Umbilical cord (tissue), 2 donors: ENCODE data around the gene ADGRD2. TPM values are rescaled to one million over a fixed set of nuclear protein-coding genes. Genes with fewer than 3 reads are reported as not detected.

Source experiments
- DNase-seq: peaks from one replicate; pipeline ENCODE4 v3.0.0-alpha.2; 2015; ENCODE audit warnings: low spot score
- total RNA-seq: library from RNA; depleted of rRNA; stranded (reverse); fragments of >200 nt; gene quantifications from one replicate; pipeline ENCODE4 v1.2.3, GENCODE V29; 2014; ENCODE audit warnings: low replicate concordance; ENCODE audit not compliant: insufficient read depth

ADGRD2 gene
- total RNA-seq, 1 donor from 2014 or later, result not detected

DNA sequence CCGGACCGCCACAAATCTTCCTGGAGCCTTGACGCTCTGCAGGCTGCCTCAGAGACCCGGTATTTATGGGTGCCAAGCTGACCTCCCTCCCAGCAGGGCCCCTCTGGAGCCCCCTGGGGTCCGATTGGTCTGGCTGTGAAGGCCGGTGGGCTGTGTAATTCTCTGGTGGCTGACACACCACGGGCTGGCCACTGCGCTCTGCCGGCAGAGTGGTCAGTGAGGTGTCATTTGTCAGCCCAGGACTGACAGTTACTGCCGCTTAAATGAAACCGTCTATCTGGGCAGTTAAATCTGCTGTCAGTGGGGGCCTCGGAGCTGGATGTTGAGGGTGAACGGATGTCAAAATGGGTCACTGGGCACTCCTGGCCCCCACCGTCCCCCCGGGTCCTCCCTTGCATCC is 46.2 kb downstream of the ADGRD2 start:
- DNase-seq, result no peak

DNA sequence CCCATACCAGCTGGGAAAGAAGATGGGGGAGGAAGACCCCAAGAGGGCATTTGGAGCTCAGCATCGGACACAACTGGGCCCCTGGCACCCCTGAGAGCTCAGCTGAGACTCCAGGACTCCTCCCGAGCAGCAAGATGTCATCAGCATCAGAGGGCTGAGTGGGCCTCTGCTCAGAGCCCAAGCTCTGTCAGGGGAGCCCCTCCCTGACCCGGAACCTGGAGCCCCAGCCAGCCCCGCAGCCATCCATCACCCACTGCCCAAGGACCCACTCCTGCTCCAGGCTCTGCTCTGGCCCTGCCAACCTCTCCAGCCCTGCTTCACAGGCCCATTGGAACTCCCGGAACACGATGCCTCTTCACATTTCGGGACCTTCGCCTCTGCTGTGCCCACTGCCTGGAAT is 47.2 kb downstream of the ADGRD2 start:
- no peak for DNase-seq

DNA sequence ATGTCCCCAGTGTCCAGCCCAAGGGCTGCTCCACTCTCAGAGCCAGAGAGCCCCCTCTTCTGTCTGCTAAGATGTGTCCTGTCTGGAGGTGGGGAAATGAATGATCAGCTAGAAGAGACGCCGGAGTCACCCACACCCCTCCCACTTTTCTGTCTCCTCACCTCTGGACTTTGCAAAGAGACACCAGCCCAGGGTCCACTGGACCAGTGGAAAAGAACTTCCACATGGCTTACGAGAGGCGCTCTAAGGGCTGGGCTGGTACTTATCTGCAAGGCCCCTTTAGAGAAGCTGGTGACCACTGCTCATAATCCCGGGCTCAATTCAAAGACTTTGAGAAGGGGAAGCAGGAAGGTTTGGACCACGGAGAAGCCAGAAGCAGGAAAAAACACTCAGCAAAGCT is 47.8 kb downstream of the ADGRD2 start:
- peak; percentile 25 for DNase-seq

DNA sequence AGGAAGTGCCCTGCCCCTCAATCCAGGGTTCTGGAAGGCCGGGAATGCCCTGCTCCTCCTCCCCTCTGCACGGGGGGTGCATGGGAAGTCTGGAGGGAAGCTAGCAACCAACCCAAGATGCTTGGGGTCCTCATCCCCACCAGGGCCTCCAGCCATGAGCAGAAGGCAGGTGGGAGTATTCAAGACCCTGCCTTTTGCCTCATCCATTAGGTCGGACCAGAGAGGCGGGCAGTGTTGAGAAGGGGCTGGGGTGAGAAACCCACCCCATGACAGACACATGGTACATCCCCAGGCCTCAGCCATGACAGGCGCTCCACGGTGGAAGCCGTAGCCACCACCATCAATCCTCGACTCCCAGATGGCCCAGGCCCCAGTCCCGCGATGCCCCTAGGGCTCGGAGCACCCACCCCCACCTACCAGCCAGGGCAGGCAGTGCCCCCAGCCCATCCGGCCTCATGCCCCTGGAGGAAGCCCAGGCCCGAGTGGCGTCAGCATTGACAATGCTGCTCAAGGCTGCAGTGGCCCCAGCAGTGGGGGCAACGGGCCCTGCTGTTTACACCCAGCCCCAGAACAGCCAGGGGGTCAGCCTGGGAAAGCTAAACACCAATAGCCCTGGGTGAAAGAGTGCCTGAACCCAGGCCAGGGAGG is 48.4 kb downstream of the ADGRD2 start:
- DNase-seq, result no peak

DNA sequence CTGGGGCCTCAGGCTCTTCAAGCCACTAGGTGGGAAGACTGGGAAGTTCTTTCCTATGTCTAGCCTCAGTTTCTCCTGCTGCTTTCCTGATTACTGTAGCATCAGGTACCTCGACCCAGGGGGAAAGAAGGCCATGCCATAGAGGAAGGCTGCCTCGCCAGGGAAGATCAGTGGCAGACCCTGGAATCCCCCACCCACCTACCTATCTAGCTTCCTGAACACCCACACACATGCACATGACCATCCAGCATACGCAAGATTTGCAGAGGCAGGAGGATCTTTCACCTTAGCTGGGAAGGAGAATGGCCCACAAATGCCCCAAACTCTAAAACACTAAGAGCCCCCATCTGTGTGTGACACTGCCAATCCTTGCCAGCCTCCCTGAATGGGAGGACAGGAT is 49.0 kb downstream of the ADGRD2 start:
- no peak for DNase-seq

DNA sequence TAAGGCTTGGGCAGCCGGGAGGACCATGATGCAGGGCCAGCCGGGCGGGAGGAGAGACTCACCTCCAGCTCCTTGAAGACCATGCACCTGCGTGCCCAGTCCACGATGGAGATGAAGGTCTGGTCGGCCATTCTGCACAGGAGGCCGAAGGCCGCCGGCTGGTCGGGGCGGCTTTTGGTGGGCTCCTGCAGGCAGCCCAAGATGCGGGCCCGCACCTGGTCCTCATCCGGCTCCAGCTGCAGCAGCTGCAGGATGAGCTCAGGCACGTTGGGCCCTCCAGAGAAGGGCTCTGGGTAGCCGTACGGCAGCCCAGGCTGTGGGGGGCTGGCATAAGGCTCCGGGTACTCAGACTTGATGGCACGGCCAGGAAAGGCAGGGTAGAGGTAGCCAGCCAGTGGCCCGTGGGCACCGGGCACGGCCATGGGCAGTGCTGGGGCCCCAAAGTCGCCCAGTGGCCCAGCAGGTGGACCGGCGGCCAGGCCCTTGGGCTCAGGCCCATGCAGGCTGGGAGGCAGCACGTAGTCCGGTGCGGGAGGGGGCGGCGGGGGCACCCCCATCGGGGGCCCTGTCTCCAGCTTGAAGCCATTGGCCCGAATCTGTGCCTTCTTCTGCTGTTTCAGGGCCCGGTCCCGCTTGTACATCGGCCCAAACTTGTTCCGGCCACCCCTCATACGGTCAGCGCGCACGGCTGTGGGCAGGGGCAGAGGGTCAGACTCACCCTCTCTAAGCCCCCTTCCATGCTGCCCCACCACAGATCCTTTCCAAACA is 50.0 kb downstream of the ADGRD2 start:
- DNase-seq, result no peak

DNA sequence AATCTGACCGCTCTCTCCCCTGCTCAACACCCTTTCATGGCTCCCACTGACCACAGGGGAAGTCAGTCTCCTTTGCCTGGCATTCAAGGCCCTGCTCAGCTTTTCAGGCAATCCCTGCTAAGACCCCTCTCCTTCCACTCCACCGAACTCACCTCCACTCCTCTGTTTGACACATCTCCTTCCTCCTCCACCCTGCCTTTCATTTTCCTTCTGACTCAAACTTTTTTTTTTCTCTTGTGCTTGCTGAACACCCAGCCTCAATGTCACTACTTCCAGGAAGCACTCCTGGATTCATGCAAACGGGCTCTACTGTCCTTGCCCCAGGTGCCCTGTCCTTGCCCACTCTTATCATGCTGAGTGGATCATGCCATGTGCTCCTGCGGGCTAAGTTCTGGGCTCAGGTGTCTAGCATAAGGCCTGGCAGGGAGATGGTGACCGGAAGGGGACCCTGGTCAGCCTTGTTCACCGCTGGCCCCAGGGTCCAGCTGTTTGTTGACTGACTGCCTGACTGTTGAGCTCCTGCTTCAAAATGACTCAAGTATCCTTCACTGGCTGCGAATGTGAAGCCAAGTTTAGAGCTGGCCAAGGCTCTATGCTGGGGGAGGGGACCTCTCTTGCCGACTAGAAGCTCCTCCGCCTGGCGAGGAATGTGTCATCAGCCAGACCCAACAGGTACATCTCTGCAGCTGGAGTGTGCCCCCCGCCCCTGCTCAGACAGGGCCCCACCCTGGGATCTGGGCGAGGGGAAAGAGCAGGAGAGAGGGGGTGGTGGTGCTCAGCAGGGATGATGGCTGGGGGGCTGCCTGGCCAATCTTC is 50.8 kb downstream of the ADGRD2 start:
- DNase-seq, result no peak

DNA sequence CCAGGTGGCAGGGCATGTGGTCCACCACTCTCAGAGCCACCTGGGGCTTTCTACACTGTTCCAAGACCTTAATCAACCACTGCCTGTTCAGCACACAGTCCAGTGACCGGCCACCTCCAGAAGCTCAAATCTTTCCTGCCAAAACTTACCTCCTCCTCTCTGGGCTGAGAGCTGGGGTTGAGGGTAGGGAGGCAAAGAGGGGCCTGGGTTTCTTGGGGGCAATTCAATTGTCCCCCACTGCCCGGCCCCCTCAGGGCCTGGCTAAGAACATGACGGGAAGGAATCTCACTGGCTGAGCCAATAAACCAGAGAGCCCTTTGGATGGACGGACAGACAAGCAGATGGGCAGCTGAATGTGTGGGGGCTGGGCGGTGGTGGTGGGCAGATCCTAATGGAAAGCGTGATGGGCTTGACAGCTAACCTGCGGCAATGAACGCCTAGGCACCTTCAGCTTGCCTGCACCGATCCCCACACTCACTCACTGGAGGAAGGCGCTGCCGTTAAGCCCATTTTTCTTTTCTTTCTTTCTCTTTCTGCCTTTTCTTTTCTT is 51.6 kb downstream of the ADGRD2 start:
- no peak for DNase-seq

DNA sequence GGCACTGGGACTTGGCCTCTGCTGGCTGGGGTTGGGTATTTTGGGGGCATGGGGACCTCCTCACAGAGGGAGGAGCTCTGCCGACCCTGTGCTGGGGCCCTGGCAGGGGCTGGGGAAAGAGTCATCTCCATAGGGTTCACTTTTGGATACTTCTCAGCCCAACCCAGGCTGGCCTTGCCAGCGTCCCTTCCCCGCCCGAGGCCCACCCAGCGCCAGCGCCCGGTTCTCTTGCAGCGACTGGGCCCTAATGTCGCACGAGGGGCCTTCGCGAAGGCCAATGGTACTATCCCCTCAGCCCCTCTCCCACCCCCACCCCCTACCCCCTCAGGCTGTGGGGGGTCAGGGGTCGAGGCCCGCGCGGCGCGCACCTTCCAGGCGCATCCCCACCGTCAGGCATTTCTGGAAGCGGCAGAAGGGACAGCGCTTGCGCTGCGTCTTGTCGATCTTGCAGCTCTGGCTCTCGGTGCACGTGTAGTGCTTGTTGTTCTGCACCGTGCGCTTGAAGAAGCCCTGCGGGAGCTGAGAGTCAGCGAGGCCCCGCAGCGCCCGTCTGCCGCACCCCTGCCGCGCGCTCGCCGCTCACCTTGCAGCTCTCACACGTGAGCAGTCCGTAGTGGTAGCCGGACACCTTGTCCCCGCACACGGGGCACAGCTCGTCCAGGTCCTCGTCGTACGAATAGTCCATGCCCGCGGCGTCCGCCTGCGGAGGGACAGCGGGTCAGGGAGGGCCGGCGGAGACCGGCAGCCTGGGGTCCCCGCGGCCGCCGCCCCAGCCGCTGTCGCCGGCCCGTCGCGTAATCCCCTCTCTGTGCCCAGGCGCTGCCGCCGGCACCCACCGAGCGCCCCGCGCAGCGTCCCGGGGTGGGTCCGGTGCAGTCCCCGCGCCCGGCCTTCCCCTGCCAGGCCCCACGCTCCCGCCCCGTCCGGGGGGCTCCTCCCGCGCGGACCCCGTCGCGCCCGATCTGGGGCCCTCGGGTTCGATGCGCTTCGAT is 52.8 kb downstream of the ADGRD2 start:
- no peak for DNase-seq

DNA sequence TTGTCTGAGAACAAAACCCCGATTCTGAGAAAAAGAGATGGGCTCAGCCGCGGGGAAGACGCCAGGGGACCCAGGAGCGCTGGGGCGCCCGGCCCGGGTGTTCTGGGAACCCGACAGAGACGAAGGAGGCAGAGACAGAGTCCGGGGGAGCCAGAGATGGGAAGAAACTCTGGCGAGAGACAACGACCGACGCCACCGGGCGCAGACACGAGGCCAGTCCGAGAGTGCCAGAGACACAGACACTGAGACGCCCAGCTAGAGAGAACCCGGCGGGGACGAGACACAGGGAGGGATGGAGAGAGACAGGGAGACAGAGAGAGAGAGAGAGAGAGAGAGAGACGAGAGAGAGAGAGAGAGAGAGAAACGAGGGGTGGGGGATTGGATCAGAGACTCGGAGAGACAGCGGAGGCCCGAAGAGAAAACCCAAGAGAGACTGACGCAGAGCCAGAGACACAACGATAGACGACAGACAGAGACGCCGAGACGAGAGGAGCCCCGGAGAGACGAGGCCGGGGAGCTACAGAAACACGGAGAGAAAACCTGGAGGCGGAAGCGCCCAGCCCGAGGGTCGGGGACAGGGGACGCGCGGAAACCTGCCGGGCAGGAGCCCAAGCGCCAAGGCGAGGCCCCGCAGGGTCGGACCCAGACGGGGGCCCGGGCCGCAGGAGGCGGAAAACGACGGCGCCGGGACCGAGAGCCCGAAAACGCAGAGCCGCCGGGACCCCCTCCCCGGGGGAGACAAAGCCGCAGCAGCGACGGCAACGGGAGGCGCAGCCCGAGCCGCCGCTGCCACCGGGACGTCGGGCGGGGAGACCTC is 53.7 kb downstream of the ADGRD2 start:
- no peak for DNase-seq

DNA sequence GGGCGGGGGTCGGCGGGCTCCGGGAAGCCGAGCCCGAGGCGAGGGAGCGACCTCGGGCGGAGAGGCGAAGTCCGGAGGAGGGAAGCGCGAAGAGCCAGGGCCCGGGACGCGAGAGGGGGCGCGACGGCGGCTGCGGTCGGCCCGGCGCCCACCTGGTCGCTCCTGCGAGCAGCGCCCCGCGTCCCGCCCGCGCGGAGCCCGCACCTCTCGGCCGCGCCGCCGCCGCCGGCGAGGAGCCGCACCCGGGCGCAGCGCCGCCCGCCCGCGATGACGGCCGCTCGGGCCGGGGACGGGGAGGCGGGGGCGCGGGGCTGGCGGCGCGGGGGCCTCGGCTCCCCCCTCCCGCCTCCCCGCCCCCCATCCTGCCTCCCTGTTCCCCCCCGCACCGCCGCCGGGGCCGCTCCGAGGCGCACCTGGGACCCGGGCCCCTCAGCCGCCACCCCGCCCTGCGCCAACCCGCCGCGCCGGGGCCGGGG is 54.3 kb downstream of the ADGRD2 start:
- no peak for DNase-seq

DNA sequence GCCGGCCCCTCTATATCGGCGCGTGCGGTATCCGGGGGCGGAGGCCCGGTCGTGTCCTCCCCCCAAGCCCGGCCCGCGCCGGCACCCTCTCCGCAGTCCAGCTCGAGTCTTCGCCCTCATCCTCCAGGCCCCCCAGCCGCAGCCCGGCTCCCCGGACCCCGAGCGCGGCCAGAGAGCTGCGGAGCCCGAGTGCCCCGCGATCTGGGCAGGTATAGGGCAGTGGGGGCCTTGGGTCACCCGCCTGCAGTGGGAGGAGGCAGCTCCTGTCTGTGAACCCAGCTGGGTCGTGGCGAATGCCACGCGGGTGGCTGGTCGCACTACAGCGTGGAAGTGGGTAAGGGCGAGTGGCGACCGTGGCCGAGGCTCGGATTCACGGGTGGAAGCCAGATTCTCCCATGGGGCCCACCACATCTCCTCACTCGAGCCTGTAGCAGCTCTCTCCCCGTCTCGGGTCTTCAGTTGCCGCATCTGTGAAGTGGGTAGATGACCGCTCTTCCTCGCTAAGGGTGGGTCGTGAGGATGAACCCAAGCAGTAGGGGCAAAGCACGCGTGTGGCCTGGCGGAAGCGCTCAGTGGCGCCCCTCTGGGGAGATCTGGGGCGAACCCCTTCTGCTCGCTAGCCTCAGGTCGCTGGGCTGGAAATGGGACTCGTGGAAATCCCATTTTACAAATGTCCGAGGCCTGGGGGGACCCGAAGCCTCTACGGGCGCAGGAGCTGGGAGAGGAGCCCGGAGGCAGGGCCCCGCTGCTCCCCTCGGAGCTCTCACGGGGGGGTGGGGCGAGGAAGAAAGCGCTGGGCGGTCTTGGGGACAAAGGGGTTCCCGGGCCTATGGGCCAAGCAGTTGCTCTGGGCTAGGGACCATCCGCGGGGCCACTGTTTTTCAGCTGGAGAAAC is 55.0 kb downstream of the ADGRD2 start:
- DNase-seq, result no peak

DNA sequence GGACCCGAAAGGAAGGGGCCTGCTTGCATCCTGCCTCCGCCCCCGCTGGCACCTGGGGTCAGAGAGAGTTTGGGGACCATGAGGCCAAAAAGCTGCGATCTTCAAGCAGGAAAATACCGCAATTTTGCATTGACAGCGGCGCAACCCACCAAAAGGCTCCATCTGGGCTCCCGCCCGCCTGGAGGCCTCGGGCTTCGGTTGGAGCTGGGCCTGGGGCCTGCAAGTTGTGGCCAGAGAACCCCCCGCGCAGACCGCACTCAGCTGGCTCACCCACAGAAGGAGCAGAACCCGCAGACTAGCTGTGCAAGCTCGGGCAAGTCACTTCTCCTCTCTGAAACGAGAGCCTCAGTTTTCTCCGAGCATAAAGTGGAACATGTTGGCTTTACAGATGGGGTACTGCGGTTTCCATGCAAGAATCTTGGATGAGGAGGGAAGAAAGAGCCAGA is 55.7 kb downstream of the ADGRD2 start:
- no peak for DNase-seq

DNA sequence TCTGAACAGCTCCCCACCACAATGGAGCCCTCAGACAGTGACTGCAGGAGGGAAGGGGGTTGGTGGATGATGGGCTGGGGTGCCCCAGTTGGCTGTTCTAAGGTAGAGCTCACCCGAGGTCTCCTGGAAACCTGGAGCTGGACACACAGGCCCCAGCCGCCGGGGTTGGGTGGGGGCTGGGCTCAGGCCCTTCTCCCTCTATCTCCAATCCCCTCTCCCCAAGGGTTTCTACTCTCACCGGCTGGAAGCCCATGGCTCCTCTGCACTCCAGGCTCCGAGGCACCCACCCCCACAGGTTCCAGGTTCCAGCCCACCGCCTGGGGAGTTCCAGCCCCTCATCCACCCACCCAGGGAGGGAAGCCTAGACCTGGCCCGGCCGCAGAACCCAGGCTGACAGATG is 56.2 kb downstream of the ADGRD2 start:
- no peak for DNase-seq

DNA sequence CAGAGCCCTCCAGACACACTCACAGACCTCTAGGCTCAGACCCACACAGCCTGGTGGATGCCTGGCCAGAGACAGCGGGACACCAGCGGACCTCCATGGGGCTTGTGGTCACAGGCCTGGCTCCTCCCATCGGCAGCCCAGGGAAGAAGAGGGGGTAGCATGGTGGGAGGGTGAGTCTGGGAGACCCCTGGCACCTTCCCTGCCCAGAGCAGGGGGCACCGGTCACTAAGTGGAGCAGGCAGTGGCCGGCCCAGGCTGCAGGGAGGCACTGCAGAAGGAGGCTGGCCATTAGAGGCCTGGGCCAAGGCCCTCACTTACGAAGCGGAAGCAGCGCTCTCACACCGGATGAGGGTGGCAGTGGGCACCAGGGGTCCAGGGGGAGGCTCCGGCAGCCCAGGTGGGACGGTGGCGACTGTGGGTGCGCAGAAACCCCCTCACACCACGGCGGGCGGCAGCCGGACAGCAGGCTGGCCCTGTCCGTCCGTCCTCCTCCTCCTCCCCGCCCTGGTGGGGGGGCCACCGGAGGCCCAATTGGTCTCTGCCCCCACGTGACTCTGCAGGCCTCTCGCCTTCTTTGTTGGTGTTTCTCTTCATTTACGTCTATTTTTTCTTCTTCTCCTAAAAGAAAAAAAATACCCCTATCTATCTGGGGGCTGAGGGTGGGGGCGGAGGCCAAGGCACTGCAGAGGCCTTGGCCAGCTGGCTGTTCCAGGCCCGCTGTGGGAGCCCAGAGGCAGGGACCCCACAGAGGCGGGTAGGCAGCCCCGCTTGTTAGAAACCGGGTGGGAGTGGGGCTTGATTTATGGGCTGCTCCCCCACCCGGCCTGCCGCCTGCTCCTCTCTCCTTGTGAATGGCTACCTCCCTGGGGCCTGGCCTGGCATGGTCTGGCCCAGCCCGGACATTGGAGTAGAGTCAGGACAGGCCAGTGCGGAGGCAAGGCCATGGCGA is 57.0 kb downstream of the ADGRD2 start, which contains the start of gene NR5A1:
Gene NR5A1 (minus strand): TSS at position 469 of the 949 bp plus-strand sequence. CDS start 4,004 bp downstream, outside the sequence.
- no peak for DNase-seq

DNA sequence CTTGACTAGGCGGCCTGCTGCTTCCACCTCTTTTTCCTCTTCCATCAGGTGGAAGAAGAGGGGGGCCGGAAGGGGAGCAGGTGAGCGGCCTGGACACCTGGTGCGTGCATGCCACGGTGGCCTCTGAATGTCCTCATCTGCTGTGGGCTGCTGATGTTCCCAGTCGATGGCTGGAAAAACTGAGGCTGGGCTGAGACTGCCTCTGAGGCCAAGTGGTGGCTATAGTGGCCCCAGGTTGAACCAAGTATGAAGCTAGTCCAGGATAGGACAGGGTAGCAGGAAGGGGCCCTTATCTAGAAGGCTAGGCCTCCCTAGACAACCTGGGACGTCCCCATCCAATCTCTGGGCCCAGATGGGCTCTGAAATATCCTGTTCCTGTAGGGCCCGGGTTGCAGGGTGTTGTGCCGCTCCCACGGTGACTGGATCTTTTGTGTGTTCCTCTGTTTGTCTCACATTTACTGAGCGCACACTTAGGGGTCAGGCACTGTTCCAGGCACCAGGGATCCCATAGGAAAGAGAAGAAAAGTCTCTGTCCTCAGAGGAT is 57.7 kb downstream of the ADGRD2 start:
- DNase-seq, result no peak
